Measurements from ENCODE around the gene NOP10.

The NOP10 gene

DNA sequence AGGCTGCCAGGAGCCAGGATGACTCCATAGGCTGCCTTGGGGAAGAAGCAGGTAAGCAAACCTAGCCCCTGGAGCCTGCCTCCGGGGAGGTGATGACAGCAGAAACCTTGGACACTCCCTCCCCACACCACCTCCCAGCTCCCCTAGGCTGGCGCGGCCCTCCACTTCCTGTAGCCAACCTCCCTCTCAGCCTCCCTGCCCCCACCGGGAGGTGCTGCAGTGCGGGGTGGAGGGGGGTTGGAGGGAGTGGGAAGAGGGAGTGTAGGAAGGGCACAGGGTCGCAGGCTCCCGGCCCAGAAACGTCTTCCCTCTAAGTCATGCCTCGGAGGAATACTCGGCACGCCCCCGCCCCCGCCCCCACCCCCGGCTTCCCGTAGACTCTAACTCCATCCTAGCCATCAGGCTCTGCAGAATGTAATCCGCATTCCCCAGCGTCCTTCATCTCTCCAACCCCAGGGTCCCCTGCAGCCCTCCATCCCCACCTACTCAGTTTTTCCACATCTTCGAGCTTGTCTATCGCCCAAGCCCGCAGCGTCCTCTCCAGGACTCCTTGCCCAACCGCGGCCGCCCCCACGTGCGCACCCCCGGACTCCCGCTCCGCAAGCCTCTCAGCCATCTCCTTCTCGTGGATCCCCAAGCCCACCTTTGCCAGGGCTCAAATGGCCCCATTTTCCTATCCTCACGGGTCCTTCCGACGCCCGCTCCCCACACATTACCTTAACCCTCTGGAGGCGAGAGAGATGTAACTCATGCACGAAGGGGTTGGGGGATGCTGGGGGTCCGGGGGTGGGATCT lies 23.5 kb upstream of the NOP10 start:
- Histone ChIP-seq H4K91ac (ENCODE audit: low read length) (no peak overlapping the region), H3K4me1 (ENCODE audit: control insufficient read depth, insufficient read depth, low read depth, low read length) (peaks cover 12% of the 10 kb centered on the region), H3K23ac (ENCODE audit: low read length in 2 of 2) (peak overlapping the region in 1 of 2 experiments; percentile 81), H2AFZ (ENCODE audit: low read depth, low read length) (peak overlapping the region; percentile 75), H3K4ac (ENCODE audit: low read depth in 1 of 2, low read length in 2 of 2) (peak overlapping the region in 1 of 2 experiments; percentile 42), H3K9me3 (ENCODE audit: control insufficient read depth, low read length) (peaks cover under 1% of the 10 kb centered on the region), H3K9ac (ENCODE audit: low read length) (peak overlapping the region; percentile 78), H3K18ac (ENCODE audit: low read depth in 1 of 2, low read length in 2 of 2) (peak overlapping the region in 1 of 2 experiments; percentile 54), H2BK12ac (ENCODE audit: low read length in 2 of 2) (no peak overlapping the region), H4K8ac (ENCODE audit: low read length) (peak overlapping the region; percentile 45), H3K27ac (ENCODE audit: low read length, poor library complexity, severe bottlenecking) (no peak overlapping the region), H2BK15ac (ENCODE audit: low read depth, poor library complexity, severe bottlenecking) (peak overlapping the region; percentile 65), H3K4me2 (ENCODE audit: low read length, poor library complexity, severe bottlenecking) (peak overlapping the region; percentile 94), H3K4me3 (ENCODE audit: insufficient read depth in 1 of 2, low read depth in 1 of 2, low read length in 2 of 2) (peak overlapping the region; percentile 63 to 88), H3K27me3 (ENCODE audit: control insufficient read depth in 1 of 2, insufficient read depth in 1 of 2, low read length in 2 of 2) (no peaks in the 10 kb centered on the region), H2AK5ac (ENCODE audit: low read length, severe bottlenecking) (no peak overlapping the region), H2BK120ac (ENCODE audit: low read depth, low read length) (no peak overlapping the region), H3K36me3 (ENCODE audit: control insufficient read depth in 1 of 2, insufficient read depth in 2 of 2, low read depth in 1 of 2, low read length in 2 of 2) (peaks cover 14 to 22% of the 10 kb centered on the region in 2 experiments), H3K79me1 (replicated peaks; ENCODE audit: low read length, poor library complexity, severe bottlenecking) (peaks cover 31% of the 10 kb centered on the region), H3K14ac (ENCODE audit: low read length in 2 of 2) (peak overlapping the region in 1 of 2 experiments; percentile 85), H2BK5ac (ENCODE audit: low read depth, low read length, poor library complexity, severe bottlenecking) (no peak overlapping the region)
- DNase-seq, result peak; percentile 49
- 1% methylated on average over 24 of the region's 37 CpGs for WGBS

DNA sequence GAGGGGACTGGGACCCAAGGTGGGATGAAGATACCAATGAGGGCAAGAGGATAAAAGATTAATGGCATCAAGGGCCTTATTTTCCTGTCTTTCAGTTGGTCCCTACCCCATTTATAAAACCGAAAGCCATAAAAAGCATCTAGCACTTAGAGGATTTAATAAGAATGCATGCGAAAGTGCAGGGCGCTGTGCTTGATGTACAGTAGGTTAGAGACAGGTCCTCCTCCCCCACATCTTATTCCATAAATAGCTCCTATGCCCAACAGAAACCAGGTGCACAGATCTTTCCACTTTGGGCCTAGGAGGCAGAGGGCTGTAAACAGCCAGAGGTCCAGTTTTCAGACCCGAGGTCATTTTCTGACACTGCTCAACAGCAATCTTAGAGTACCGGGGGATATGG lies 22.9 kb upstream of the NOP10 start:
- DNase-seq, result no peak
- Histone ChIP-seq H3K79me1 (replicated peaks; ENCODE audit: low read length, poor library complexity, severe bottlenecking) (peaks cover 33% of the 10 kb centered on the region), H2AFZ (ENCODE audit: low read depth, low read length) (peak overlapping the region; percentile 54), H3K9ac (ENCODE audit: low read length) (peak overlapping the region; percentile 78), H3K9me3 (ENCODE audit: control insufficient read depth, low read length) (no peaks in the 10 kb centered on the region), H3K4me3 (ENCODE audit: insufficient read depth in 1 of 2, low read depth in 1 of 2, low read length in 2 of 2) (peak overlapping the region; percentile 63 to 88), H2AK5ac (ENCODE audit: low read length, severe bottlenecking) (no peak overlapping the region), H3K23ac (ENCODE audit: low read length in 2 of 2) (no peak overlapping the region), H2BK5ac (ENCODE audit: low read depth, low read length, poor library complexity, severe bottlenecking) (no peak overlapping the region), H4K91ac (ENCODE audit: low read length) (peak overlapping the region; percentile 62), H4K8ac (ENCODE audit: low read length) (peak overlapping the region; percentile 45), H3K14ac (ENCODE audit: low read length in 2 of 2) (no peak overlapping the region), H3K18ac (ENCODE audit: low read depth in 1 of 2, low read length in 2 of 2) (peak overlapping the region in 1 of 2 experiments; percentile 54), H3K27ac (ENCODE audit: low read length, poor library complexity, severe bottlenecking) (no peak overlapping the region), H3K4ac (ENCODE audit: low read depth in 1 of 2, low read length in 2 of 2) (no peak overlapping the region), H2BK120ac (ENCODE audit: low read depth, low read length) (no peak overlapping the region), H3K4me1 (ENCODE audit: control insufficient read depth, insufficient read depth, low read depth, low read length) (peaks cover 12% of the 10 kb centered on the region), H2BK15ac (ENCODE audit: low read depth, poor library complexity, severe bottlenecking) (no peak overlapping the region), H3K36me3 (ENCODE audit: control insufficient read depth in 1 of 2, insufficient read depth in 2 of 2, low read depth in 1 of 2, low read length in 2 of 2) (peaks cover 18 to 28% of the 10 kb centered on the region in 2 experiments), H2BK12ac (ENCODE audit: low read length in 2 of 2) (no peak overlapping the region), H3K4me2 (ENCODE audit: low read length, poor library complexity, severe bottlenecking) (peak overlapping the region; percentile 94), H3K27me3 (ENCODE audit: control insufficient read depth in 1 of 2, insufficient read depth in 1 of 2, low read length in 2 of 2) (no peaks in the 10 kb centered on the region)
- 46% methylated on average over 4 of the region's 5 CpGs for WGBS

DNA sequence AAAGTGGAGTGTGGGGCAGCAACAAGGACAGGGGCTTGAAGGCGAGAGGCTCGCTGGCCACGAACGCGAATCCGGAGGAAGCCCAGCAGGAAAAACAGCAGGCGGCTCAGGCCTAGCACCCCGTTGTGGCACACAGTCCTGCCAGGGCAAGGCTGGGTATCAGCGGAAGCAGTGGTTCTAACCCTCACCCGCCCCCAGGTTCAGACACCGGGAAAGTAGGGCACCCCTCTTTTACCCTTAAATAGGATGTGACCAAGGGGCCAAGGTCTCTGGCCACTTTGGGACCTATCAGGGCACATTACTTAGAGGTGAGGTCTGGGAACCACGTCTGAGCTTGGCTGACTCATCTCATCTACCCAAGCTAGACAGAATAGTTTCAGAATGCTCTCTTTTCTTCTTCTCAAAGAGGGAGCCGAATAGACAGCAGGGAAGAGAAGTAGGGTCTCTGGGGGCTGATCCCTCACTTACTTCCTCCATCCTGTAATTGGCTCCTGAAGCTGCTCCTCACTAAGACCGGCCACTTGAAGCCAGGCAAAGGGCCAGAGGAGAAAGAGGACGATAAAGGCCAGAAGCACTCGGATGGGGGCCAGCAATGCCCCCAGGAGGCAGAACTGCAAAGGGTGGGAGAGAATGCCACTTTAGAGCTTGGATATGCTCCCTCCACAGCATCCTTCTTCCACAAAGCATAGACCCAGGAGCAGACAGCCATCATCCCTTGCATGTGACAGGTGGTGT lies 22.3 kb upstream of the NOP10 start:
- no peak overlapping the region for H3K23ac ChIP-seq (ENCODE audit: low read length in 2 of 2)
- no peak overlapping the region for H3K27ac ChIP-seq (ENCODE audit: low read length, poor library complexity, severe bottlenecking)
- H2BK120ac ChIP-seq (ENCODE audit: low read depth, low read length), result no peak overlapping the region
- peak overlapping the region in 1 of 2 experiments; percentile 88 for H3K4me3 ChIP-seq (ENCODE audit: insufficient read depth in 1 of 2, low read depth in 1 of 2, low read length in 2 of 2)
- H3K9ac ChIP-seq (ENCODE audit: low read length), result peak overlapping the region; percentile 78
- no peaks in the 10 kb centered on the region for H3K9me3 ChIP-seq (ENCODE audit: control insufficient read depth, low read length)
- no peak overlapping the region for H2AK5ac ChIP-seq (ENCODE audit: low read length, severe bottlenecking)
- H4K91ac ChIP-seq (ENCODE audit: low read length), result peak overlapping the region; percentile 62
- peaks cover 33% of the 10 kb centered on the region for H3K79me1 ChIP-seq (replicated peaks; ENCODE audit: low read length, poor library complexity, severe bottlenecking)
- no peak overlapping the region for H2AFZ ChIP-seq (ENCODE audit: low read depth, low read length)
- DNase-seq, result peak; percentile 11
- peak overlapping the region; percentile 19 for H4K8ac ChIP-seq (ENCODE audit: low read length)
- H3K4me2 ChIP-seq (ENCODE audit: low read length, poor library complexity, severe bottlenecking), result no peak overlapping the region
- no peak overlapping the region for H2BK5ac ChIP-seq (ENCODE audit: low read depth, low read length, poor library complexity, severe bottlenecking)
- WGBS, result 86% methylated on average over 14 of the region's 16 CpGs
- H3K27me3 ChIP-seq (ENCODE audit: control insufficient read depth in 1 of 2, insufficient read depth in 1 of 2, low read length in 2 of 2), result no peaks in the 10 kb centered on the region
- peaks cover 12% of the 10 kb centered on the region for H3K4me1 ChIP-seq (ENCODE audit: control insufficient read depth, insufficient read depth, low read depth, low read length)
- no peak overlapping the region for H2BK15ac ChIP-seq (ENCODE audit: low read depth, poor library complexity, severe bottlenecking)
- no peak overlapping the region for H3K14ac ChIP-seq (ENCODE audit: low read length in 2 of 2)
- peak overlapping the region in 1 of 2 experiments; percentile 50 for H3K18ac ChIP-seq (ENCODE audit: low read depth in 1 of 2, low read length in 2 of 2)
- no peak overlapping the region for H2BK12ac ChIP-seq (ENCODE audit: low read length in 2 of 2)
- H3K36me3 ChIP-seq (ENCODE audit: control insufficient read depth in 1 of 2, insufficient read depth in 2 of 2, low read depth in 1 of 2, low read length in 2 of 2), result peaks cover 21 to 33% of the 10 kb centered on the region in 2 experiments
- no peak overlapping the region for H3K4ac ChIP-seq (ENCODE audit: low read depth in 1 of 2, low read length in 2 of 2)

DNA sequence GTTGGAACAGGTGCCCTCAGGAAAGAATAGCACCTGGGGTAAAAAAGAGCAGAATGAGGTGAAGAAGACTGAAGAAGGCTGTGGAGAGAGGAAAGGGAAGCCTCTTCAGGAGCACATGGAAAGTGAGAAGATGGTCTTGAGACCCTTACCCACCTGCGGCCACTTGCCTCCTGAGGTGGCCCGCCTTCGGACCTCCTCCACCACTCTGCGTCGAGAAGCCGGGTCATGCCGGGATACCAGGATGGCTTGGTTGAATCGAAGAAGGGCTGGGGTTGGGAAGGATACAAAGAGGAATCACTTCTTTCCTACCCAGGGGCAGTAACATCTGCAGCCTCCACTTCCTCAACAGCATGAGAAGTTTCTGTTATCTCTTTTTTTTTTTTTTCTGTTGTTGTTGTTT lies 21.1 kb upstream of the NOP10 start:
- H3K18ac ChIP-seq (ENCODE audit: low read depth in 1 of 2, low read length in 2 of 2), result no peak overlapping the region
- no peaks in the 10 kb centered on the region for H3K27me3 ChIP-seq (ENCODE audit: control insufficient read depth in 1 of 2, insufficient read depth in 1 of 2, low read length in 2 of 2)
- no peak overlapping the region for H2BK5ac ChIP-seq (ENCODE audit: low read depth, low read length, poor library complexity, severe bottlenecking)
- H3K79me1 ChIP-seq (replicated peaks; ENCODE audit: low read length, poor library complexity, severe bottlenecking), result peaks cover 33% of the 10 kb centered on the region
- no peak overlapping the region for H3K4me3 ChIP-seq (ENCODE audit: insufficient read depth in 1 of 2, low read depth in 1 of 2, low read length in 2 of 2)
- no peak overlapping the region for H3K9ac ChIP-seq (ENCODE audit: low read length)
- no peak overlapping the region for H3K4ac ChIP-seq (ENCODE audit: low read depth in 1 of 2, low read length in 2 of 2)
- H3K27ac ChIP-seq (ENCODE audit: low read length, poor library complexity, severe bottlenecking), result no peak overlapping the region
- DNase-seq, result no peak
- H2AK5ac ChIP-seq (ENCODE audit: low read length, severe bottlenecking), result no peak overlapping the region
- peaks cover 12% of the 10 kb centered on the region for H3K4me1 ChIP-seq (ENCODE audit: control insufficient read depth, insufficient read depth, low read depth, low read length)
- no peak overlapping the region for H4K8ac ChIP-seq (ENCODE audit: low read length)
- no peak overlapping the region for H3K4me2 ChIP-seq (ENCODE audit: low read length, poor library complexity, severe bottlenecking)
- no peak overlapping the region for H3K14ac ChIP-seq (ENCODE audit: low read length in 2 of 2)
- peaks cover 33 to 46% of the 10 kb centered on the region in 2 experiments for H3K36me3 ChIP-seq (ENCODE audit: control insufficient read depth in 1 of 2, insufficient read depth in 2 of 2, low read depth in 1 of 2, low read length in 2 of 2)
- H3K23ac ChIP-seq (ENCODE audit: low read length in 2 of 2), result no peak overlapping the region
- H3K9me3 ChIP-seq (ENCODE audit: control insufficient read depth, low read length), result no peaks in the 10 kb centered on the region
- H2AFZ ChIP-seq (ENCODE audit: low read depth, low read length), result no peak overlapping the region
- no peak overlapping the region for H2BK15ac ChIP-seq (ENCODE audit: low read depth, poor library complexity, severe bottlenecking)
- 100% methylated on average over 5 of the region's 8 CpGs for WGBS
- H2BK120ac ChIP-seq (ENCODE audit: low read depth, low read length), result no peak overlapping the region
- H4K91ac ChIP-seq (ENCODE audit: low read length), result no peak overlapping the region
- H2BK12ac ChIP-seq (ENCODE audit: low read length in 2 of 2), result no peak overlapping the region
